Gastrocnemius medialis (tissue), 4 donors: ENCODE results near the gene PPP6C.

ENCODE experiments used
- POLR2A ChIP-seq, 2 donors: fragments of 450-650 bp; IDR thresholded peaks; one replicate each; pipeline ENCODE4 v1.6.1; 2017; ENCODE audit warnings: antibody characterized with exemption in 2 of 2, mild to moderate bottlenecking in 2 of 2, moderate library complexity in 2 of 2
- TF ChIP-seq, protein P1 (sequence below), 5 experiments: fragments of 450-650 bp in 3 of 5; fragments of 200-600 bp in 2 of 5; sonication (generic) in 2 of 5; IDR thresholded peaks in 4 of 5; conservative IDR thresholded peaks in 1 of 5; 1 replicate in 4 of 5; 2 replicates in 1 of 5; pipeline ENCODE4 v1.5.1; 2016 to 2019; ENCODE audit warnings: antibody characterized with exemption in 5 of 5, mild to moderate bottlenecking in 3 of 5, moderate library complexity in 3 of 5

DNA sequence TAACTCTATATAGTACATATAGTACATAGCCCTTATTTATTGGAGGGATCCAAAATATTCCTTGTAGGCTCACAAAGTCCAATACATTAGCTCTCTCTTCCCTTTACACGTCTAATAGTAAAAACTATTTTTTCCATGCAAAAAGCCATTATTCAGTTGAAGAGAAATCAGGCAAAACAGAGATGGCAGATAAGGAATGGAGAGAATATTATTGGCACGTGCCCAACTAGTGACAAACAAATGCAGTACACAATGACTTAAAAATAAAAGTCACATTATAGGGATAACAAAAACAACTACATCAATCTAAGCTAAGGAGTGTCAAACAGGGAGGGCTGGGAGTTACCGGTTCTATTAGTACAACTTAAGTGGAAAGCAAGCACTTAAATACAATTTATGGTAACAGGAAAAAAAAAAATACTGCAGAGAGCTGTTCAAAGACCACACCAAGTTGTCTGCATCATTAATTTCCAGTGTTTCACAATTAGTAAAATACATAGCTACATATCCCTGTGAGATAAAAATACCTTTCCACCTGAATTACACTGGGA lies 42.1 kb downstream of the PPP6C start:
- TF ChIP-seq, protein P1, sequence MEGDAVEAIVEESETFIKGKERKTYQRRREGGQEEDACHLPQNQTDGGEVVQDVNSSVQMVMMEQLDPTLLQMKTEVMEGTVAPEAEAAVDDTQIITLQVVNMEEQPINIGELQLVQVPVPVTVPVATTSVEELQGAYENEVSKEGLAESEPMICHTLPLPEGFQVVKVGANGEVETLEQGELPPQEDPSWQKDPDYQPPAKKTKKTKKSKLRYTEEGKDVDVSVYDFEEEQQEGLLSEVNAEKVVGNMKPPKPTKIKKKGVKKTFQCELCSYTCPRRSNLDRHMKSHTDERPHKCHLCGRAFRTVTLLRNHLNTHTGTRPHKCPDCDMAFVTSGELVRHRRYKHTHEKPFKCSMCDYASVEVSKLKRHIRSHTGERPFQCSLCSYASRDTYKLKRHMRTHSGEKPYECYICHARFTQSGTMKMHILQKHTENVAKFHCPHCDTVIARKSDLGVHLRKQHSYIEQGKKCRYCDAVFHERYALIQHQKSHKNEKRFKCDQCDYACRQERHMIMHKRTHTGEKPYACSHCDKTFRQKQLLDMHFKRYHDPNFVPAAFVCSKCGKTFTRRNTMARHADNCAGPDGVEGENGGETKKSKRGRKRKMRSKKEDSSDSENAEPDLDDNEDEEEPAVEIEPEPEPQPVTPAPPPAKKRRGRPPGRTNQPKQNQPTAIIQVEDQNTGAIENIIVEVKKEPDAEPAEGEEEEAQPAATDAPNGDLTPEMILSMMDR (IDR thresholded peaks at IDR 0.05 in 4 of 5, conservative IDR thresholded peaks at IDR 0.05 in 1 of 5): no peak
- no peak for TF ChIP-seq POLR2A (IDR thresholded peaks at IDR 0.05)
